BE2C (cell line): ENCODE results near the gene SRGAP1.
"Not testable (repeated sequence)": the region's sequence is repeated elsewhere in the genome, so short reads cannot be mapped to it uniquely, and the experiment has no call there.

Experiments used
- DNase-seq: peaks from one replicate; pipeline ENCODE4 v3.0.0-alpha.2; 2020
- H3K27me3 ChIP-seq: fragments of 250-450 bp; sonication (Bioruptor Pico); 2 replicates; pipeline ENCODE4 v1.5.1; 2020; ENCODE audit warnings: mild to moderate bottlenecking
- H3K36me3 ChIP-seq: fragments of 250-450 bp; sonication (Bioruptor Pico); 2 replicates; pipeline ENCODE4 v1.5.1; 2020; ENCODE audit warnings: mild to moderate bottlenecking
- H3K4me1 ChIP-seq: fragments of 250-450 bp; sonication (Bioruptor Pico); 2 replicates; pipeline ENCODE4 v1.5.1; 2020
- H3K4me3 ChIP-seq: 2 replicates; pipeline ENCODE4 v1.5.1; 2011; ENCODE audit warnings: low read depth, low read length
- H3K9me3 ChIP-seq: fragments of 250-450 bp; sonication (Bioruptor Pico); 2 replicates; pipeline ENCODE4 v1.5.1; 2020
- CTCF ChIP-seq: IDR thresholded peaks from 2 replicates; pipeline ENCODE4 v1.5.1; 2012; ENCODE audit warnings: mild to moderate bottlenecking, low read depth, low read length

SRGAP1 gene

GRCh38 chr12:64147875-64148274 lies 303.4 kb downstream of the SRGAP1 start:
- TF ChIP-seq CTCF: no peak
- no peaks in the 10 kb centered on the region for H3K27me3 ChIP-seq
- no peaks in the 10 kb centered on the region for H3K4me1 ChIP-seq
- no peak overlapping the region for H3K4me3 ChIP-seq
- H3K36me3 ChIP-seq: peaks cover 3% of the 10 kb centered on the region
- no peaks in the 10 kb centered on the region for H3K9me3 ChIP-seq
- no peak for DNase-seq

- H3K9me3 ChIP-seq: no peaks in the 10 kb centered on the region
- H3K4me1 ChIP-seq: no peaks in the 10 kb centered on the region
- no peaks in the 10 kb centered on the region; the same call in 1 of the 2 replicates for H3K36me3 ChIP-seq
- H3K27me3 ChIP-seq: no peaks in the 10 kb centered on the region
- no peak for DNase-seq
- no peak overlapping the region for H3K4me3 ChIP-seq
- TF ChIP-seq CTCF: no peak
Observed at GRCh38 chr12:64154677-64155076, 310.2 kb downstream of the SRGAP1 start.

- TF ChIP-seq CTCF: no peak
- no peaks in the 10 kb centered on the region for H3K9me3 ChIP-seq
Observed at GRCh38 chr12:64157110-64157509, 312.6 kb downstream of the SRGAP1 start.

GRCh38 chr12:64160021-64160710 lies 315.7 kb downstream of the SRGAP1 start:
- no peaks in the 10 kb centered on the region for H3K27me3 ChIP-seq
- no peak for DNase-seq

More at GRCh38 chr12:64157110-64157509, 312.6 kb downstream of the SRGAP1 start:
- H3K27me3 ChIP-seq: no peaks in the 10 kb centered on the region
- no peaks in the 10 kb centered on the region; the same call in 1 of the 2 replicates for H3K36me3 ChIP-seq
- DNase-seq: no peak
- H3K4me3 ChIP-seq: no peak overlapping the region
- no peaks in the 10 kb centered on the region for H3K4me1 ChIP-seq

GRCh38 chr12:64160711-64161060 lies 316.2 kb downstream of the SRGAP1 start:
- Histone ChIP-seq H3K27me3 (no peaks in the 10 kb centered on the region), H3K9me3 (no peaks in the 10 kb centered on the region), H3K4me1 (no peaks in the 10 kb centered on the region), H3K4me3 (no peak overlapping the region), H3K36me3 (no peaks in the 10 kb centered on the region)
- DNase-seq: no peak
- TF ChIP-seq CTCF: no peak

More at GRCh38 chr12:64160021-64160710, 315.7 kb downstream of the SRGAP1 start:
- Histone ChIP-seq H3K4me1 (no peaks in the 10 kb centered on the region), H3K4me3 (no peak overlapping the region), H3K36me3 (no peaks in the 10 kb centered on the region), H3K9me3 (no peaks in the 10 kb centered on the region)
- no peak for TF ChIP-seq CTCF

GRCh38 chr12:64166606-64167005 lies 322.1 kb downstream of the SRGAP1 start:
- H3K36me3 ChIP-seq, DNase-seq, H3K4me1 ChIP-seq, H3K27me3 ChIP-seq, H3K4me3 ChIP-seq, H3K9me3 ChIP-seq: not testable (repeated sequence)

- not testable (repeated sequence) for H3K9me3 ChIP-seq, H3K4me1 ChIP-seq, H3K36me3 ChIP-seq, H3K4me3 ChIP-seq, H3K27me3 ChIP-seq, DNase-seq
Observed at GRCh38 chr12:64167041-64167440, 322.5 kb downstream of the SRGAP1 start.
